Hematopoietic multipotent progenitor cell treated with erythropoietin and hydrocortisone succinate and interleukin-3 and kit ligand, for 8 days (in vitro differentiated cells): ENCODE results near the gene STAM.
A peak's percentile ranks its signal among the peaks of the same experiment; 100 is the strongest.
"Not testable (repeated sequence)": the region's sequence is repeated elsewhere in the genome, so short reads cannot be mapped to it uniquely, and the experiment has no call there.

ENCODE experiments used
- DNase-seq: peaks from one replicate; pipeline ENCODE4 v3.0.0-alpha.2; 2015

STAM gene

DNA sequence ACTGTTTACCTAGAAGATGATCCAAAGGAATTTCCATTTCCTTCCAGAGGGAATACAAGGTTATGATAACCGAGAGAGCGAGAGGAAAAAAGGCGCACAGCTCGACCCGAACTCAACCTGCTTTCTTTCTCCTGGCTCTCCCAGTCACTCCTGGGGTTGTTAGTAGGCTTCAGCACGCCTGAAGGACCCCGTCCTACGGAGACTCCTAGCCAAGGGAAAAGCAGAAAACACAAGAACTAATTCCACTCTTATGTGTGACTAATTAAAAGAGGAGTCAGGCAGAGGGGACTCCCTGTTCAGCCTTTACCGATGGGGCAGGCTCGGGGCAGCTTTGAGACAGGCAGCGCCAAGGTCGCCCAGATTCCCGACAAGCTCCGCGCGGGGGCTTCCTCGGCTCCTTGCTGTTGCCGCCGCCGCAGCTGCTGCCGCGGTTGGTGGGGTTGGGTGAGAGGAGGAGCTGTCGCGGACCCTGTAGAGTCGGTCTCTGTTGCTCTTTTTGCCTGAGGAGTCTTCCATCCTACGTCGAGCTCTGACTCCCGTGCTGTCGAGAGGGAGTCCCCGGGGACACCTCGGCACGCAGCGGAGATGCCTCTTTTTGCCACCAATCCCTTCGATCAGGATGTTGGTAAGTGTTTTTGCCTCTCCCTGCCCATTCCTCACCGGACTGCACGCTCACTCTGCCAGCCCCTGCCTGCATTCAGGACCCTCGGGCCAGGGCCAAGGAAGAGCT lies at the start of gene STAM:
STAM (plus strand) TSS at position 397 of the 730 bp plus-strand sequence; CDS start at position 586, 189 bp downstream.
- peak; percentile 92 for DNase-seq

DNA sequence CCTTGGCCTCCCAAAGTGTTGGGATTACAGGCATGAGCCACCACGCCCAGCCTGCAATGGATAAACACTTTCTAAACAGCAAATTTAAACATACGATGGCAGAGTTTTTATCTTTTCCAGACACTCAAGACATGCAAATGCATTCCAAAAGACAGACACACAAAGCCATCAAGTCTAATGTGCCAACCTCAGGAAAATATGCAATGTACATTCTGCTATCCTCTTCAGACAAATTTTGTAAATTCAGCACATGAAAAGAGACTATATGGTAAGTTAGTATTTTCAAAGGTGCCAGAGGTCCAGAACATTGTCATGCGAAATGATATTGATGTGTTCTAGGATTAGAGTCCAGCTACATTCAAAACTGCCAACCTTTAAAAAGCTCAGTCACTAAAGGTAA lies 46.6 kb upstream of the STAM start:
- peak; percentile 35 for DNase-seq

DNA sequence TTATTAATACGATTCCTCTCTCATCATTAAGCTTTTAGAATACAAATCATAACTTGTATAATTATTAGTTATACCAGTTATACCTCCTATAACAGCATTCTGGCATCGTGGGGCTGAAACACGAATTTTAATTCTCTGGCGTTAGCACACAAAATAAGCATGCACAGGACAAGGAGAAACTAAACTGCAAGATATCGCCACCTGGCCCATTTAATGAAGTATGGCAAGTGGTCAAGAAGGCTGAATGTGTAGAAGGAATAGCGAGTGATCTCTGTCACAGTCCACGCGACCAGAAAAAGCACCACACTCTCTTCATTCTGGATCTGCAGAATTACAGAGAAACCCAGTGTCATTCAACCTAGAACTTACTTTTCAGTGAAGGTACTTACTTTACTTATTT lies 44.9 kb upstream of the STAM start:
- peak; percentile 76 for DNase-seq

DNA sequence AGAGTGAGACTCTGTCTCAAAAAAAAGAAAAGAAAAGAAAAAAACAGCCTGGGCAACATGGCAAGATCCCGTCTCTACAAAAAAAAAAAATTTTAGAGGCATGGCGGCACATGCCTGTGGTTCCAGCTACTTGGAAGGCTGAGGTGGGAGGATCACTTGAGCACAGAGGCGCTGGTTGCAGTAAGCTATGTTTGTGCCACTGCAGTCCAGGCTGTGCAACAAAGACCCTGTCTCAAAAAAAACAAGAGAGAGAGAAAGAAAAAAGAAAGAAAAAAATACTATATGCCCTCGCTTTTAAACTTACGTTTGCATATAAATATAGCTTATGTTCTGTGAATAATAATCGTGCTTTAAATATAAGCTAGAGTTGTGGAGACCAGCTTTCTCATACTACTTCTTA lies 38.0 kb upstream of the STAM start:
- DNase-seq = no peak

DNA sequence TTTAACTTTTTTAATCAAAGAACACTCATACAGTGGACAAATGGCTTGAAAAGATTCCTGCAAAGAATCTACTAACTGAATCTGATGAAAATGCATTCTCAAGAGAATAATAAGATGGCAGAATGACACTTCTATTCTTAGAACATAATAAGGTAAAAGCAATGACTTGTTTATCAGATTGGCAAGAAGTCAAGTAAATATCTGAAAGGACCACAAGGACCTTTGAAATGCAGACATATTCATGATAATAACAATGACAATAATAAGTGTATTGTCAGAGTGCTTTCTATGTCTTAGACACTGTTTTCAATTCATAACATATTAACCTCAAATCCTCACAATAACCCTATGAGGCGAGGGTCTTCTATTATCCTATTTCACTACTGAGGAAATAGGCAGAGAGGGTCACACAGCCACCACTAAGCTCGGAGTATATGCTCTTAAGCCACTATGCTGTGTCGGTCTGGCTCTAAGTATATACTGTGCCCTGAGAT lies 37.4 kb upstream of the STAM start:
- DNase-seq = peak; percentile 47

DNA sequence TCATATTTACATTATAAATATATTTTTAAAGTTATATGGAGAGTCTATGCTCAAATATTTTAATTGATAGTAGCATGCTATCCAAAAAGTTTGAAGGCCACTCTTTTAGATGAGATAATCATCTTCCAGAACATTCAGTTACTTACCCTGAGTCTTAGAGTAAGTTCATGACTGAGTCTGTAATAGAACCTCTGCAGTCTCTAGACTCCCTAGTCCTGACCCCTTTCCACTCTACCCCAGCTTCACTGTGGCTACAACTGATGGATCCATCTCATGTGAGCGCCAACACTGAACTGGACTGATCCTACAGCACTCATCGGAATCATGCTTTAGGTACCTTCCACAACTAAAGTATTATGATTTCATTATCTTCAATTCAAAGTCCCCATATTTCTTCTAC lies 36.9 kb upstream of the STAM start:
- DNase-seq = no peak

- peak; percentile 81 for DNase-seq
Measured at GRCh38 chr10:17607603-17608332, 36.2 kb upstream of the STAM start.

DNA sequence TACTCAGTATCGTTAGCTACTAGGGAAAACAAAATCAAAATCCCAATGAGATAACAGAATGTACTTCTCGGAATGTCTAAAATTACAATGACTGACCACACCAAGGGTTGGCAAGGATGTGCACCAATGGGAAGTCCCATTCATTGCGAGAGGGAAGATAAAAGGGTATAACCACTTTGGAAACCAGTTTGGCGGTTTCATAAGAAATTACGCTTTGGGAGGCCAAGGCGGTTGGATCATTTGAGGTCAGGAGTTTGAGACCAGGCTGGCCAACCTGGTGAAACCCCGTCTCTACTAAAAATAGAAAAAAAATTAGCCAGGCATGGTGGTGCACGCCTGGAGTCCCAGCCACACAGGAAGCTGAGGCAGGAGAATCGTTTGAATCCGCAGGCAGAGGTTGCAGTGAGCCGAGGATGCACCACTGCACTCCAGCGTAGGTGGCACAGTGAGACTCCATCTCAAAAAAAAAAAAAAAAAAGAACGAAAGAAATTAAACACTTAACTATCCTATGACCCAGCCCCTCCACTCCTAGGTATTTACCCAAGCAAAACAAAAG lies 34.4 kb upstream of the STAM start:
- DNase-seq = no peak

DNA sequence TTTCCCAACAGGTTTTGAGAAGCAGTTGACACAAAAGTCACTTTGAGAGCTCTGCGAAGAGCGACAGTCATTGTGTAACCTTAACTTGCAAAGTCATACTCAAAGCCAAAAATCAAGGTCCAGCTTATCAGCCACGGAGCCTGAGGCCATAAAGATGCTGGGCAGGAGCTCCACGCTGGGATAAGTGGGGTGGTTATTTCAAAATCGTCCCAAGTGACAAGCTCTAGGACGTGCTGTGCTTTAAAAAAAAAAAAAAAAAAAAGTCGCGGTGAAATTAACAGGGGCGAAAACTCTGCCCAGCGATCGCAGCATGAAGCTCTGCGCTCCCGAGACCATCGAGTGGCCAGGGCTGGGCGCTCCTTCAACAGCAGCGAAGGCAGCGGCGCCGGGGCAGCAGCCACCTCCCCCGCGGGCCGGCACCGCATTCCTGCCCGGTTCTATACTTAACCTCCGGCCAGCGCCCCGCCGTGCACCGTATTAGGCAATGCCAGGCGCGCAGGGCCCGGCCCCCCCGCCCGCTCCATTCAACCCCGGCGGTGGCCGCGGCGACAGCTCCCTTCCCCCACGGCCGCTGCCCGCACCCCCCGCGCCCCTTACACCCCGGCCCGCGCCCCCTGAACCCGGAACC lies 27.4 kb upstream of the STAM start:
- peak; percentile 65 for DNase-seq

- DNase-seq = peak; percentile 83
Measured at GRCh38 chr10:17617031-17617911, 26.7 kb upstream of the STAM start, which contains the start of gene HACD1. HACD1 (minus strand) TSS chr10:17617374; CDS start chr10:17617339, 35 bp downstream.

DNA sequence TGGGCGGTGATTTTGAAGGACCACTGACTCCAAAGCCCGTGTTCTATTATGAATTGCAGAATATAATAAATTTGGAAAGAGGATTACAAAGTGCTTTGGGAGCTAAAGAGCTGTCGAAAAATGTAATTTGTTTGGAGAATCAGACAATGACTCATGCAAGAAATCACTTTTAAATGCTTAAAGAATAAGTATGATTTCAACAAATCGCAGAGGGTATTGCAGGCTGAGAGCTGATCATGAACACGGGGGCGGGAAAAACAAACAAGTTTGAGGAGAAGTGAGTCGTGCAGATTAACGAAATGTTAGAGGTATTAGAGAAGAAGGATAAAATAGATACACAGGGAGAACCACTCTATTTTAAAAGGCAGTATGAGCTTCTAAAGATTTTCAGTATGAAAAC lies 21.9 kb upstream of the STAM start:
- no peak for DNase-seq

- no peak for DNase-seq
Measured at GRCh38 chr10:17624996-17625395, 19.0 kb upstream of the STAM start.

GRCh38 chr10:17626656-17627055 lies 17.3 kb upstream of the STAM start:
- DNase-seq = no peak

DNA sequence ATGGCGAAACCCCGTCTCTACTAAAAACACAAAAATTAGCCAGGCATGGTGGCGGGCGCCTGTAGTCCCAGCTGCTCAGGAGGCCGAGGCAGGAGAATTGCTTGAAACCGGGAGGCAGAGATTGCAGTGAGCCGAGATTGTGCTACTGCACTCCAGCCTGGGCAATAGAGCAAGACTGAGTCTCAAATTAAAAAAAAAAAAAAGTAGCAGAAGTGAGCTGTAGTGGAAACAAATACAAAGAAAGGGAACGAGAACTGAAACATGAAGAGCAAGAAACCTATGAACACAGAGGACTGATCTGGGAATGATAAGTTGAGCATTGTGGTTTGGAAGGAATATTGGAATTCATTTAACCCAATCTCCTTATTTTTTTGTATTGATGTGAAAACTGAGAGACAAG lies 11.4 kb upstream of the STAM start:
- not testable (repeated sequence) for DNase-seq

- no peak for DNase-seq
Measured at GRCh38 chr10:17633353-17633752, 10.6 kb upstream of the STAM start.

GRCh38 chr10:17637869-17638268 lies 6.1 kb upstream of the STAM start:
- no peak for DNase-seq

GRCh38 chr10:17640331-17640816 lies 3.6 kb upstream of the STAM start:
- DNase-seq = no peak

- DNase-seq = no peak
Measured at GRCh38 chr10:17643339-17643754, 604 bp upstream of the STAM start.

GRCh38 chr10:17644485-17644943 lies 563 bp downstream of the STAM start:
- peak; percentile 54 for DNase-seq

DNA sequence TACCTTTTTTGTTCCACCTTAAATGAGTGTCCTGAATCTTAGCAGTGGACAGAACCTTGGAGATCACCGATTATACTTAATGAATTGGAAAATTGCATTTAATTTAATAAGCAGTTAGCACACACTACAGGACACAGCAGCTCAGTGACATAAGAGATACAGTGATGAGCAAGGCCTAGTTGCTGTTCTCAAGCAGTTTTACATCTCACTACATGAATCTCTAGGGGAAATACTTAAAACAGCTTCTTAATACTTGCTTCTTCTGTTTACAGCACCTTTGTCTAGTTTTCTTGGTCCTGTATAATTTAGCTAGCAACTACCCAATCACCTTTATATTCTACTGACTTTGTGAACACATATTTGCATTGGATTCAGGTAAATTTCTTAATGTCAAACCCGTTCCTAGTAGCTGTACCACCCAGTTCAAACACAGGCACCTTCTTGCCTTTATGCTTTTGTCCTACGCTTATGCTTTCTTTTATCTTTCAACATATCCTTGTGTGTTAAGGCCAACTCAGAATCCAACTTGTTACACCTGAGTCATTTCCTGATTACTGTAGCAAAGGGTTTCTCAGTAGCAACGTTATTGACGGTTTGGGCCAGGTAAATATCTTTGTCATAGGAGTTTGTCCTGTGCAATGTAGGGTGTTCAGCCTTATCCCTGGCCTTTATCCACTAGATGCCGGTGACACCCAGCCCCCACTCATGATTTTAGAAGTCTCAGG lies 1.8 kb downstream of the STAM start:
- no peak for DNase-seq

DNA sequence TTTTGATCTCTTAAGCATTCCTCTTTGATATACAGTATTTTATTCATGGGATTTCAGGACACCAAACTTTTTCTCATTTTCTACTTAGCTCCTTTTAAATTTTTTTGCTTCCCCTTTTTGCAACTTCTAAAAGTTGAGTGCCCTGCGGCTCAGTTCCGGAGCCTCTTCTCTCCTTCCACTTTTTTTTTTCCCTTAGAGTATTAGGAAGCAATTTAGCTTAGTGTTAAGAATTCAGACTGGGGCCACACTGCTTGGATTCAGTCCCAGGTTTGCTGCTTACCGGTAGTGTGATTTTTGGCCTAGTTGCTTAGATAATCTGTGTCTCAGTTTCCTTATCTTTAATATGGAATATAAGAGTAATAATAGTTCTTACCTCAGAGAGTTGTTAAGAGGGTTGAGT lies 3.4 kb downstream of the STAM start:
- DNase-seq = no peak
